HepG2 (cell line): ENCODE results near the gene IMPDH1. TPM values are rescaled to one million over a fixed set of nuclear protein-coding genes. Genes with fewer than 3 reads are reported as not detected.

Source experiments
- ATAC-seq: fragments of 200-7000 bp; cut with Tn5 transposase; 3 replicates; pipeline ENCODE4 v1.9.1; 2020; ENCODE audit warnings: mild to moderate bottlenecking, moderate library complexity
- BruUV-seq: library from RNA; stranded (reverse); fragments of 400-500 nt; replicated peaks from 2 replicates; lab custom pipeline; 2021; lab: Mats Ljungman, UMichigan
- CTCF ChIA-PET: fragments of 300-600 bp; formaldehyde crosslinking; extraction: SDS; loops from one replicate; lab custom pipeline; 2021; ENCODE audit warnings: low total read pairs, inconsistent platforms, low intra/inter-chr PET ratio; lab: Yijun Ruan, JAX
- POLR2A ChIA-PET: fragments of 350-600 bp; sonication (Branson Sonifier 250); formaldehyde crosslinking; loops from one replicate; lab custom pipeline; 2020; ENCODE audit warnings: antibody characterized with exemption, inconsistent platforms; lab: Yijun Ruan, JAX
- DNase-seq: peaks from one replicate; pipeline ENCODE4 v3.0.0-alpha.2; 2015; ENCODE audit warnings: low spot score
- FAIRE-seq: peaks from 3 replicates; lab custom pipeline; 2011; peaks lifted over from hg19 to GRCh38; lab: Jason Lieb, UNC
- H2AFZ ChIP-seq: one replicate; pipeline ENCODE4 v1.6.1; 2011; ENCODE audit warnings: low read length, inconsistent platforms
- H3K27ac ChIP-seq: fragments of 300-600 bp; 3 replicates; pipeline ENCODE4 v1.8.0; 2011; ENCODE audit warnings: mixed run types, mild to moderate bottlenecking, mixed read lengths, low read length, inconsistent platforms; ENCODE audit not compliant: insufficient read depth; ENCODE audit errors: extremely low read length
- H3K27me3 ChIP-seq, 2 experiments: fragments of 200-600 bp in 1 of 2; 2 replicates in 1 of 2; 3 replicates in 1 of 2; pipeline versions ENCODE4 v1.6.0 to v1.8.0; 2011; ENCODE audit warnings: low read length in 2 of 2, mild to moderate bottlenecking in 2 of 2, moderate library complexity in 2 of 2, inconsistent platforms in 1 of 2; ENCODE audit not compliant: insufficient read depth in 2 of 2, control insufficient read depth in 1 of 2
- H3K36me3 ChIP-seq, 2 experiments: fragments of 200-600 bp in 1 of 2; replicated peaks in 1 of 2; 2 replicates in 1 of 2; 3 replicates in 1 of 2; pipeline versions ENCODE4 v1.5.1 to v1.8.0; 2011; ENCODE audit warnings: low read length in 2 of 2, inconsistent platforms in 1 of 2; ENCODE audit not compliant: insufficient read depth in 2 of 2, control insufficient read depth in 1 of 2
- H3K4me1 ChIP-seq: 2 replicates; pipeline ENCODE4 v1.5.1; 2012; ENCODE audit warnings: low read length, inconsistent platforms; ENCODE audit not compliant: insufficient read depth
- H3K4me2 ChIP-seq: 2 replicates; pipeline ENCODE4 v1.6.0; 2011; ENCODE audit warnings: low read depth, low read length, inconsistent platforms
- H3K4me3 ChIP-seq, 3 experiments: fragments of 200-600 bp in 1 of 3; sonication (generic), shearing (Covaris generic) in 1 of 3; replicated peaks in 1 of 3; 2 replicates each; pipeline ENCODE4 v1.5.1; 2011 to 2016; ENCODE audit warnings: low read length in 3 of 3, inconsistent platforms in 2 of 3, low read depth in 2 of 3, mild to moderate bottlenecking in 2 of 3, control low read depth in 1 of 3, mixed read lengths in 1 of 3; ENCODE audit not compliant: insufficient read depth in 1 of 3
- H3K79me2 ChIP-seq: one replicate; pipeline ENCODE4 v1.6.1; 2011; ENCODE audit warnings: low read length, inconsistent platforms; ENCODE audit not compliant: insufficient read depth
- H3K9ac ChIP-seq: 2 replicates; pipeline ENCODE4 v1.6.0; 2011; ENCODE audit warnings: mild to moderate bottlenecking, low read depth, low read length, inconsistent platforms; ENCODE audit not compliant: insufficient read depth
- H3K9me3 ChIP-seq: 2 replicates; pipeline ENCODE4 v1.5.1; 2012; ENCODE audit warnings: mild to moderate bottlenecking, low read length
- H4K20me1 ChIP-seq: 2 replicates; pipeline ENCODE4 v1.6.0; 2011; ENCODE audit warnings: inconsistent platforms, mild to moderate bottlenecking, low read length, moderate library complexity; ENCODE audit not compliant: insufficient read depth
- ARNT ChIP-seq: fragments of 450-650 bp; IDR thresholded peaks from 2 replicates; pipeline ENCODE4 v1.6.1; 2017
- CBX5 ChIP-seq: sonication (generic); formaldehyde crosslinking; IDR thresholded peaks from 2 replicates; pipeline ENCODE4 v1.4.0; 2020; ENCODE audit warnings: missing genetic modification reagents, borderline replicate concordance
- EED ChIP-seq: sonication (generic); formaldehyde crosslinking; IDR thresholded peaks from 2 replicates; pipeline ENCODE4 v1.5.0; 2020; ENCODE audit warnings: mild to moderate bottlenecking, missing genetic modification reagents
- FOXO1 ChIP-seq: sonication (generic); formaldehyde crosslinking; IDR thresholded peaks from 2 replicates; pipeline ENCODE4 v1.4.0; 2020; ENCODE audit warnings: missing genetic modification reagents
- KMT2A ChIP-seq: sonication (generic); formaldehyde crosslinking; IDR thresholded peaks from 2 replicates; pipeline ENCODE4 v1.4.0; 2020; ENCODE audit warnings: missing genetic modification reagents
- ZBTB21 ChIP-seq: sonication (generic); formaldehyde crosslinking; IDR thresholded peaks from 2 replicates; pipeline ENCODE4 v1.4.0; 2020; ENCODE audit warnings: missing genetic modification reagents
- ZNF839 ChIP-seq: sonication (generic); formaldehyde crosslinking; IDR thresholded peaks from 2 replicates; pipeline ENCODE4 v1.4.0; 2020; ENCODE audit warnings: missing genetic modification reagents, mild to moderate bottlenecking, borderline replicate concordance
- WGBS: methylation state at CpG from one replicate; pipeline ENCODE4 v1.1.6; 2017; ENCODE audit warnings: low lambda C conversion rate; 5-methylcytosine and 5-hydroxymethylcytosine counted together
- in situ Hi-C: cut with HindIII; loops from 2 replicates; pipeline ENCODE4 v1.10.0; 2017; ENCODE audit warnings: low pct_unique_long_range_greater_than_20kb; ENCODE audit not compliant: extremely low pct_ligation_motif_present
- intact Hi-C: fragments of 100-400 bp; cut with micrococcal nuclease; formaldehyde crosslinking; loops from one replicate; pipeline ENCODE4 v1.10.0; 2022; ENCODE audit not compliant: unreplicated experiment
- polyA plus RNA-seq, 8 experiments: library from polyadenylated mRNA; depleted of rRNA in 3 of 8; stranded (reverse) in 7 of 8; unstranded in 1 of 8; fragments of >200 nt; fragmentation: Illumina TruSeq in 4 of 8; extraction: Trizol in 4 of 8; gene quantifications; 2 replicates each; pipeline versions ENCODE4 v1.2.1 to v1.2.3, GENCODE V29; 2011 to 2016; ENCODE audit warnings: low read depth in 4 of 8, missing spikeins in 1 of 8, mixed read lengths in 1 of 8; ENCODE audit not compliant: insufficient read depth in 1 of 8
- total RNA-seq, 5 experiments: library from RNA; depleted of rRNA; stranded (reverse); fragments of >200 nt; fragmentation: Illumina TruSeq; extraction: Trizol; gene quantifications; 2 replicates each; pipeline ENCODE4 v1.2.3, GENCODE V29; 2016; ENCODE audit warnings: low read depth in 1 of 5
- TF ChIP-seq, protein P1 (sequence below): fragments of 450-650 bp; IDR thresholded peaks from 2 replicates; pipeline ENCODE4 v1.6.1; 2016

IMPDH1 gene
- total and polyA plus RNA-seq, 2 of the 13 experiments (the other 11 are each of a cell fraction or from before 2014, with no cell fraction given) = 22.8 to 34.0 TPM

DNA sequence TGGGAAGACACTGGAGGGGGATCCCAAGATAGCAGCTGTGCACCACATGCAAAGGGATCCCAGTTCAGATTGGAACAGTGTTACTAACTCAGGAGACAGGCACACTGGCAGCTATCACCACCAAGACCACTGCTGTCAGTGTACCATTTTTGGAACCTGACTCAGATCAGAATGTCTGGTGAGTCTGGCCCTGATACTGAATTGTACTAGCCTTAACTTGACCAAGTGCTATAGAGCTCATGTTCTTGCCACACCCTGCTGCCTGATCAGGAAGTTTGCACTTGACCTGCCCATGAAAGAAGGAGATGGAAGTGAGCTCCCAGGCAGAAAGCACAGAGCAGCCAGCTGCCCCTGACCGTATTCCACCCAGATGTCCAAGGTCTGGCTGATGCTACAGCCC is 43.5 kb downstream of the IMPDH1 start (continued):
- TF ChIP-seq, protein P1, sequence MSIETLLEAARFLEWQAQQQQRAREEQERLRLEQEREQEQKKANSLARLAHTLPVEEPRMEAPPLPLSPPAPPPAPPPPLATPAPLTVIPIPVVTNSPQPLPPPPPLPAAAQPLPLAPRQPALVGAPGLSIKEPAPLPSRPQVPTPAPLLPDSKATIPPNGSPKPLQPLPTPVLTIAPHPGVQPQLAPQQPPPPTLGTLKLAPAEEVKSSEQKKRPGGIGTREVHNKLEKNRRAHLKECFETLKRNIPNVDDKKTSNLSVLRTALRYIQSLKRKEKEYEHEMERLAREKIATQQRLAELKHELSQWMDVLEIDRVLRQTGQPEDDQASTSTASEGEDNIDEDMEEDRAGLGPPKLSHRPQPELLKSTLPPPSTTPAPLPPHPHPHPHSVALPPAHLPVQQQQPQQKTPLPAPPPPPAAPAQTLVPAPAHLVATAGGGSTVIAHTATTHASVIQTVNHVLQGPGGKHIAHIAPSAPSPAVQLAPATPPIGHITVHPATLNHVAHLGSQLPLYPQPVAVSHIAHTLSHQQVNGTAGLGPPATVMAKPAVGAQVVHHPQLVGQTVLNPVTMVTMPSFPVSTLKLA = no peak
- TF ChIP-seq FOXO1 (CRISPR knock-in tag) (no peak), CBX5 (CRISPR knock-in tag) (no peak)
- TF ChIP-seq, all 625 proteins: peak for 0

- H3K9ac ChIP-seq = no peak overlapping the region
- no peaks in the 10 kb centered on the region for H3K9me3 ChIP-seq
- BruUV-seq = no TSS peak
- no peaks in the 10 kb centered on the region for H4K20me1 ChIP-seq
- ChIA-PET POLR2A (no interaction called here), CTCF (no interaction called here)
- intact Hi-C loops = no loop called here
- DNase-seq = no peak
- no peaks in the 10 kb centered on the region for H3K79me2 ChIP-seq
- H2AFZ ChIP-seq = no peak overlapping the region
- H3K36me3 ChIP-seq = no peaks in the 10 kb centered on the region
- no peak overlapping the region for H3K27ac ChIP-seq
- H3K4me1 ChIP-seq = peaks cover 13% of the 10 kb centered on the region; the same call in 1 of the 2 replicates
- in situ Hi-C loops = no loop called here
- 17% methylated on average over 2 of the region's 2 CpGs for WGBS
- ATAC-seq = no peak
- H3K4me2 ChIP-seq = no peak overlapping the region
- H3K4me3 ChIP-seq = no peak overlapping the region
- peaks cover 14 to 55% of the 10 kb centered on the region in 2 experiments; a peak in 4 of 5 replicates for H3K27me3 ChIP-seq
- no peak for FAIRE-seq
- TF ChIP-seq ARNT = no peak
- no peak for TF ChIP-seq ZNF839 (CRISPR knock-in tag)
- no peak for TF ChIP-seq EED
- no peak for TF ChIP-seq KMT2A (CRISPR knock-in tag)
- TF ChIP-seq ZBTB21 = no peak
Observed at GRCh38 chr7:128365432-128365831, 44.4 kb downstream of the IMPDH1 start.
